ENCODE data around the gene STAC3.

The STAC3 gene

DNA sequence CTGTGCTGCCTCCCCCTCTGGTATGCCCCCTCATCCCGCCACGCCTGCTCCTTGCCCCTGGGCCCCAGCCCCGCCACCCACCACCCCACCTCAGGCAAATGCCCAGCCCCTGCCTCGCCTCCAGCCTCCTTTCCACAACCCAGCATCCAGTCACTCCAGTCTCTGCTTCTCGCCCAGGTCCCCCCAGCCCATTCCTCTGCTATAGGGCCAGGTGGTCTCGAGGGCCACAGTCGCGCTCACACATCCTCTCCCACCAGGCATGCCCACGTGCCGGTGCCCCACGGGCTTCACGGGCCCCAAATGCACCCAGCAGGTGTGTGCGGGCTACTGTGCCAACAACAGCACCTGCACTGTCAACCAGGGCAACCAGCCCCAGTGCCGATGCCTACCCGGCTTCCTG lies 40.5 kb downstream of the STAC3 start:
- DNase-seq, result no peak

DNA sequence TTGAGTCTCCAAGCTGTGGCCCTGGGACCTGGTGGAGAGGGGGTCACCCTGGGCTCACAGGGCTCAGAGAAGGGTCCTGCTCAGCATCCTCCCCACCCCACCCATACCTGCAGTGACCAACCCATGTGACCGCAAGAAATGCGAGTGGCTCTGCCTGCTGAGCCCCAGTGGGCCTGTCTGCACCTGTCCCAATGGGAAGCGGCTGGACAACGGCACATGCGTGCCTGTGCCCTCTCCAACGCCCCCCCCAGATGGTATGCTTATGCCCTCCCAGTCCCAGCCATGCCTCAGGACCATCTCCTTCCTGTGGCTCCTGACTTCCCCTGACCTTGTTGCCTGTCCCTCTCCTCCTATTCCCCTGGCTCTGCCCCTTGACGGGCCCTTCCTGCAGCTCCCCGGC lies 41.1 kb downstream of the STAC3 start:
- DNase-seq, result no peak

DNA sequence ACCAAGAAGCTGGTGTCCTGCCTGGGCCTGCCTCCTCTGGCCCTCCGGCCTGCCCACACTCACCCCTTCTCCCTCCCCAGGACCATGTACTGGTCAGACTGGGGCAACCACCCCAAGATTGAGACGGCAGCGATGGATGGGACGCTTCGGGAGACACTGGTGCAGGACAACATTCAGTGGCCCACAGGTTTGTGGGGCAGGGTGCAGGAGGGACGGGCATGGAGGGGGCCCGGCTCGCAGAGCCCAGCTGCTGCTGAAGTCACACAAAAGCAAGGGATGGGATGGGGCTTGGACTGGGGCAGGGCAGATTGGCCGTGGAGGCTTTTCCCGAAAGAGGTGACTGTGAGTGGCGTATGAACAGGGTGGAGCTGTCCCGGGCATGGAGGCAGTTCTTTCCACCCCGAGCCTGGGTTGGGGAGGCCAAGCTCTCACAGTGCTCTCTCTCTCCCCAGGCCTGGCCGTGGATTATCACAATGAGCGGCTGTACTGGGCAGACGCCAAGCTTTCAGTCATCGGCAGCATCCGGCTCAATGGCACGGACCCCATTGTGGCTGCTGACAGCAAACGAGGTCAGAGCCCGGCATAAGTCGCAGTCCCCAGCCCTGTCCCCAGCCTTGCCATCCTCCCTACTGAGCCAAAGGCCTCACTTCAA lies 42.2 kb downstream of the STAC3 start:
- no peak for DNase-seq

DNA sequence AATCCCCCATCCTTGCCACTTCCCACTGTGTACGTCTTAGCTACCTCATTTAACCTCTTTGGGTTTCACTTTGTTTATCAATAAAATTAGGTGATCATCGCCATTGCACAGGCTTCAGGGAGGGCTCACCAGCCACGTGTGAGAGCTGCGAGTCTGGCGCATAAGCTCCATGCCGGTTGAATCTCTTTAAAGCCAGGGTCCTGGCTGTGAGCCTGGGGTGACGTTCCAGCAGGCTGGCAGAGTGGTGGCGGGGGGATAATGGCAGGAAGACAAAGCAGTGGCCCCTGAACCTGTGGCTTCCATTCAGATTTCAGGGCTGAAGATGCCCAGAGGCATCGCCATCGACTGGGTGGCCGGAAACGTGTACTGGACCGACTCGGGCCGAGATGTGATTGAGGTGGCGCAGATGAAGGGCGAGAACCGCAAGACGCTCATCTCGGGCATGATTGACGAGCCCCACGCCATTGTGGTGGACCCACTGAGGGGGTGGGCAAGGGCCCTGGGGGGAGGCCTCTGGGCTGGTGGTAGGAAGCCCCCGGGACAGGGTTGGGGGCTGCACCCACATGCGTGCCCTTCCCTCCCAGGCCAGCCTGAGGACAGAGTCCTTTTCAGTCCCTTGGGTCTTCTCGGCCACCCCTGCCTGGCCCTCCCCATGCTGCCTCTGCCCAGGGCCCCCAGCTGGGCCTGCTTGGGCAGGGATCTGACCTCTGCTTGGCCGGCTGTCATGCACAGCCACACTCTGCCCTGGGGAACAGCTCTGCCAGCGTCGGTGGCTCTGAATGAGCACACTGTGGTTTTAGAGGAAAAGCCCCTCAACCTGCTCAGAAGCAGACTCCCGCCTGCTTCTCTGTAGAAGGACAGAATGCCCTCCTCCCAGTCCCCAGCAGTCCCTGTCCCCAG lies 43.0 kb downstream of the STAC3 start:
- DNase-seq, result no peak

DNA sequence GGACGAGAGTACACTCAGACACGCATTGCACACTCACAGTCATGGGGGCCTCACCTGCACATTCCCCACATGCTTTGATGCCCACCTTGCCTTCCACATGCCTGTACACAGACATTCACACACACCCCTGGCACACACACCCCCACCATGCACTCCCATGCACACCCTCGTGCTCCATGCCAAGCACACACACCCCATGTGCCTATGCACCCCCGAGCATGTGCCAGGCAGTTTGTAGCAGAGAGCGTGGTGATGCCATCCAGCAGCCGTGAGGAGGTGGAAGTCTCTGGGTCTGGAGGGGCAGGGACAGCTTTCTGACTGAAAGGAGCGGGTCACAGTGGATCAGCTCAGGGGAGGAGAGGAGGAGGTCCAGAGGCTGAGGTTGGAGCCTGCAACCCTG lies 45.1 kb downstream of the STAC3 start:
- DNase-seq, result no peak

DNA sequence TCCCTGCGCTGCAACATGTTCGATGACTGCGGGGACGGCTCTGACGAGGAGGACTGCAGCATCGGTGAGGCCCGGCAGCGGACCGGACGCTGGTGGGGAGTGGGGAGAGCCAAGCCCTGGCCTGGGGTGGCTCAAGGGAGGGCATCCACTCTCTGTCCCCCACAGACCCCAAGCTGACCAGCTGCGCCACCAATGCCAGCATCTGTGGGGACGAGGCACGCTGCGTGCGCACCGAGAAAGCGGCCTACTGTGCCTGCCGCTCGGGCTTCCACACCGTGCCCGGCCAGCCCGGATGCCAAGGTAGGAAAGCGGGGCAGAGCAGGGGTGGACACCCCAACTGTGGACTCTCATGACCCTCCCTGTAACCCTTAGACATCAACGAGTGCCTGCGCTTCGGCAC lies 45.8 kb downstream of the STAC3 start:
- no peak for DNase-seq

DNA sequence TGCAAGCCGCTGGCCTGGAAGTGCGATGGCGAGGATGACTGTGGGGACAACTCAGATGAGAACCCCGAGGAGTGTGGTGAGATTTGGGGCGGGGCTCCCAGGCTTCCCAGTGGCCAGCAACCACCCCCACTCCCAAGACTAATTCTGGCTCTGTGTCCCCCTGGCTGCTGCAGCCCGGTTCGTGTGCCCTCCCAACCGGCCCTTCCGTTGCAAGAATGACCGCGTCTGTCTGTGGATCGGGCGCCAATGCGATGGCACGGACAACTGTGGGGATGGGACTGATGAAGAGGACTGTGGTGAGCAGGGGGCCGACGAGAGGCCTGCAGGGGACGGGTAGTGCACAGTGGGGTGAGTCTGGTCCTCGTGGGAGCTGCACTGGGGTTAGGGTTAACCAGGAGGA lies 46.5 kb downstream of the STAC3 start:
- DNase-seq, result no peak

DNA sequence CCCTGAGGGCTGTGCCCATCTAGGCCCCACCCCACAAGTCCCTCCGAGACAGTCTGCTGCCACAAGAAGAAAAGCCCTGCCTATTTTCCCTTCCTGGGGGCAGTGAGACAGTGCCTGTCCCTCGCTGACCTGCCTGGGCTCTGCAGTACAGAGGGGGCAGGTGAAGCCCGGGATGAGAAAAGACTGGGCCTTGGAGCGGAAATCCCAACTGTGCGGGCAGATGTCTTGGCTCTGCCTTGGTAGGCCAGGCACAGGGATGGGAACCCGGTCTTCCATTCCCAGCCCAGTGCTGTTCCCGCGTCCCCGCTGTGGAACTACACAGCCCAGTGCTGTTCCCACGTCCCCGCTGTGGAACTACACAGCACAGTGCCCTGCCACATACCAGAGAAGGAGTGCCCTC lies 47.2 kb downstream of the STAC3 start:
- no peak for DNase-seq

DNA sequence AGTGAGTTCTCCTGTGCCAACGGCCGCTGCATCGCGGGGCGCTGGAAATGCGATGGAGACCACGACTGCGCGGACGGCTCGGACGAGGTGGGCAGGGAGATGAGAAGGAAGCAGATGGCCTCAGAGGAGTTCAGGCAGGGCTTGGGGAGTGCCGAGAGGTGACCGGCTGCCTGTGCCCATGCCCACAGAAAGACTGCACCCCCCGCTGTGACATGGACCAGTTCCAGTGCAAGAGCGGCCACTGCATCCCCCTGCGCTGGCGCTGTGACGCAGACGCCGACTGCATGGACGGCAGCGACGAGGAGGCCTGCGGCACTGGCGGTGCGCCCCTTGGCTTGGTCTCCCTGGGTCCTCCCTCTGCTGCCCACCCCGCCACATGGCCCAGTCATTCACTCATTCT lies 47.8 kb downstream of the STAC3 start:
- no peak for DNase-seq

DNA sequence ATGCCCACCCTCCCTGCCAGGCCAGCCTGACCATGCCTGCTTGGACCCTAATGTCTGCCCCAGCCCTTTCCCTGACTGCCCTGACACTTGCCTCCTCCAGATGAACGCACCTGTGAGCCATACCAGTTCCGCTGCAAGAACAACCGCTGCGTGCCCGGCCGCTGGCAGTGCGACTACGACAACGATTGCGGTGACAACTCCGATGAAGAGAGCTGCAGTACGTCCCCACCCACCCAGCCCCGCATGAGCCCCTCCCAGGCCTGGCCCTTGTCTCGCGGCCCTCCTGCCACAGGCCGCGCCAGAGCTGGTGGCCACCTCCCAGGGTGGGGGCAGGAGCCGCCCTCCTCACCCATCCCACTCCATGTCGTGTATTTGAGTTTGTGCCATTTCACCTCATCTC lies 48.7 kb downstream of the STAC3 start:
- DNase-seq, result no peak

DNA sequence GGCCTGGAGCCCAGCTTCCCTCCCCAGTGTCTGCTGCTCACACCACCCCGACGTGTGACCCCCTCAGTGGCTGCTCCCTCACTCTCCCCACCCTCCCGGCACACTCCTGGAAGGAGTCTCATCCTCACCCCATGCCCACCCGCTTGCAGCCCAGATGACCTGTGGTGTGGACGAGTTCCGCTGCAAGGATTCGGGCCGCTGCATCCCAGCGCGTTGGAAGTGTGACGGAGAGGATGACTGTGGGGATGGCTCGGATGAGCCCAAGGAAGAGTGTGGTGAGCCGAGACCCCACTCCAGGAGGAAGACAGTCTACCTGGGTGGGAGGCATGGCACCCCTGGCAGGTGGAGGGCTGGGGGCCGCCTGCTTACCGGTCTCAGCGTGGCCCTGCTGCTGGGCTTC lies 49.4 kb downstream of the STAC3 start:
- no peak for DNase-seq

DNA sequence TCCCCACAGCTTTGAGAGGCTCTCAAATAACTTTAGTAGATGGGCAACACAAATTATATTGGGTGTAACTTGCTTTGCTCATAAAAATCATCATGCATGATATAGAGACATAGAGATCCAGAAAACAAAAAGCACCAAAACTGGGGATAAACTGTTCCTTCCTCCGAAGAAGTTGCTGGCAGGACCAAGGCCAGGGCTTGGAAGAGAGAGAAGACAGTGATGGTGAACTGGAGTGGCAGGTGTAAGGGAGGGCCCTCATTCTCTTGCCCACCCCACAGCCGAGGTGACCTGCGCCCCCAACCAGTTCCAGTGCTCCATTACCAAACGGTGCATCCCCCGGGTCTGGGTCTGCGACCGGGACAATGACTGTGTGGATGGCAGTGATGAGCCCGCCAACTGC lies 49.8 kb downstream of the STAC3 start:
- no peak for DNase-seq

DNA sequence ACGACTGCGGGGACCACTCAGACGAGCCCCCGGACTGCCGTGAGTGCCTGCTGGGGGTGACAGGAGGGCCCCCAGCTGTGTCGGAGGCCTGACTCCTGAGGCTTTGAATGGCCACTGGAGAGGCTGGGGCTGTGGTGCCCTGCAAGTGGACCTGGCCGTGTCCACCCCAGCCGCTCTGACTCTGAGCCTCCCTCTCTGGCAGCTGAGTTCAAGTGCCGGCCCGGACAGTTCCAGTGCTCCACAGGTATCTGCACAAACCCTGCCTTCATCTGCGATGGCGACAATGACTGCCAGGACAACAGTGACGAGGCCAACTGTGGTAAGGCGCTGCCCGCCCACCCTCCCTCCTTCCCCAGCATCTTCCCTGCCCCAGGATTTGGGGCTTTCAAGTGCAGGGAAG lies 50.5 kb downstream of the STAC3 start:
- DNase-seq, result no peak

DNA sequence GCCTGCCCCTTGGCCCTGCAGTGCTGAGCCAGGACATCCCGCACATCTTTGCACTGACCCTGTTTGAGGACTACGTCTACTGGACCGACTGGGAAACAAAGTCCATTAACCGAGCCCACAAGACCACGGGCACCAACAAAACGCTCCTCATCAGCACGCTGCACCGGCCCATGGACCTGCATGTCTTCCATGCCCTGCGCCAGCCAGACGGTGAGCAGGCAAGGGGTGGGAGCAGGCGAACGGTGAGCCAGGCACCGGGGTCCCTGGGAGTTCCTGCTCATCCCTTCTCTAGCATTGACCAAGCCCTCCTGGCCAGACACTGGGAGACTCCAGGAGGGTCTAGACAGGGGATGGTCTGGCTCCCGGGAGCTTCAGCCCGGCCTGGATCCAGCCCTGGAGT lies 51.8 kb downstream of the STAC3 start:
- DNase-seq, result no peak

DNA sequence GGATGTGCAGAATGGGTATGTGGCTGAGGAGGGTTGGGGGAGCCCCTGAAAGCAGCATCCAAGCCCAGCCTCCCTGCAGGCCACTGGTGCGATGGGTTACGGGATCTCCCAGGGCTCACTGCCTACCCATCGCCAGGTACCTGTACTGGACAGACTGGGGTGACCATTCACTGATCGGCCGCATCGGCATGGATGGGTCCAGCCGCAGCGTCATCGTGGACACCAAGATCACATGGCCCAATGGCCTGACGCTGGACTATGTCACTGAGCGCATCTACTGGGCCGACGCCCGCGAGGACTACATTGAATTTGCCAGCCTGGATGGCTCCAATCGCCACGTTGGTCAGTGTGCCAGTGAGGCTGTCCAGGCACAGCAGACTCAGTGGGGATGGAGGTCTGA lies 52.7 kb downstream of the STAC3 start:
- DNase-seq, result no peak

DNA sequence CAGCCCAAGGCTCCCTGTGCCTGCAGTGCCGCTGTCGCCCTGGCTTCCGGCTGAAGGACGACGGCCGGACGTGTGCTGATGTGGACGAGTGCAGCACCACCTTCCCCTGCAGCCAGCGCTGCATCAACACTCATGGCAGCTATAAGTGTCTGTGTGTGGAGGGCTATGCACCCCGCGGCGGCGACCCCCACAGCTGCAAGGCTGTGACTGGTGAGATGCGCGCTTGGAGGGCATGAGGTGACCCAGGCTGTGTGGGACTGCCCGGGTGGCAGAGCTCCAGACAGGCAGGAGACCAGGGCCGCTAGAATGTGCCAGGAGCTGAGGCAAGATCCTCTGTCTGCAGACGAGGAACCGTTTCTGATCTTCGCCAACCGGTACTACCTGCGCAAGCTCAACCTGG lies 54.0 kb downstream of the STAC3 start:
- no peak for DNase-seq

DNA sequence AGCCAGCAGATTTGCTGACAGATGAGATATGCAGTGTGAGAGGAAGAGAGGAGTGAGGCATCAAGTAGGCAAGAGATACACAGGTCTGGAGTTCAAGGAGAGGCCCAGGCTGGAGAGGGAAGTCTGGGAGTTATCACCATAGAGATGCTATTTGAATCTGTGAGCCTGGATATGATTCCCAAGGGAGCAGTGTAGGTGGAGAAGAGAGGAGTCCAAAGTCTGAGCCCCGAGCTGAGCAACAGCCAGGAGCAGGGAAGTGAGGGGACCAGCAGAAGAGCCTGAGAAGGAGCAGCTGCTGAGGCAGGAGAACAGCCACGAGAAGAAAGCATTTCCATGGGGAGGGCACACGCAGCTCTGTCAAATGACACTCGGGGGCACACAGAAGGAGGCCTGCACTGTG lies 54.5 kb downstream of the STAC3 start:
- no peak for DNase-seq

DNA sequence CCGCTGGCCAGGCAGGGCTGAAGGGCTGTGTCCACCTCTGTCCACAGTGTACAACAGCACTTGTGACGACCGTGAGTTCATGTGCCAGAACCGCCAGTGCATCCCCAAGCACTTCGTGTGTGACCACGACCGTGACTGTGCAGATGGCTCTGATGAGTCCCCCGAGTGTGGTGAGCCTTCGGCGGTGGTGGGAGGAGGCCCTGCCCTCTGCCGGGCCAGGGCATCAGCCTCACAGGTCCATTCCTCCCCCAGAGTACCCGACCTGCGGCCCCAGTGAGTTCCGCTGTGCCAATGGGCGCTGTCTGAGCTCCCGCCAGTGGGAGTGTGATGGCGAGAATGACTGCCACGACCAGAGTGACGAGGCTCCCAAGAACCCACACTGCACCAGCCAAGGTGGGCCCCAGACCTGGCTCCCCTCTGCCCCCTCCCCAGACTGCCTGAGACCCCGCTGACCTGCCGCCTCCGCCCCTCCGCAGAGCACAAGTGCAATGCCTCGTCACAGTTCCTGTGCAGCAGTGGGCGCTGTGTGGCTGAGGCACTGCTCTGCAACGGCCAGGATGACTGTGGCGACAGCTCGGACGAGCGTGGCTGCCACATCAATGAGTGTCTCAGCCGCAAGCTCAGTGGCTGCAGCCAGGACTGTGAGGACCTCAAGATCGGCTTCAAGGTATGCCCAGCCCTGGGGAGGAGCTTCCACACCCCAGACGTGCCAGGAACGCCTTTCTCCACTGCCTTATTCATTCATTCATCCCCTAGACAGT lies 55.2 kb downstream of the STAC3 start:
- no peak for DNase-seq

DNA sequence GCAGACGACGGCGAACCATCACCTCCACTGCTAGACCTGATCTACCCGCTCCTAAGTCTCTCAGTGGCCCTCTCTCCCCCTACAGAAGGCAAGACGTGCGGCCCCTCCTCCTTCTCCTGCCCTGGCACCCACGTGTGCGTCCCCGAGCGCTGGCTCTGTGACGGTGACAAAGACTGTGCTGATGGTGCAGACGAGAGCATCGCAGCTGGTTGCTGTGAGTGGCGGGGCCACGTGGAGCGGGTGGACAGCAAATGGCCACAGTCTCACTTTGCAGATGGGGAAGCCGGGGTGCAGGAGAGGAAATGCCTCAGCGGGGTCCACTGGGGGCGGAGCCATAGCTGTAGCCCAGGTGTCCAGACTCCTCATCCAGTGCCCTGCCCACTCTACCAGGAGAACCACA lies 55.8 kb downstream of the STAC3 start:
- DNase-seq, result no peak

DNA sequence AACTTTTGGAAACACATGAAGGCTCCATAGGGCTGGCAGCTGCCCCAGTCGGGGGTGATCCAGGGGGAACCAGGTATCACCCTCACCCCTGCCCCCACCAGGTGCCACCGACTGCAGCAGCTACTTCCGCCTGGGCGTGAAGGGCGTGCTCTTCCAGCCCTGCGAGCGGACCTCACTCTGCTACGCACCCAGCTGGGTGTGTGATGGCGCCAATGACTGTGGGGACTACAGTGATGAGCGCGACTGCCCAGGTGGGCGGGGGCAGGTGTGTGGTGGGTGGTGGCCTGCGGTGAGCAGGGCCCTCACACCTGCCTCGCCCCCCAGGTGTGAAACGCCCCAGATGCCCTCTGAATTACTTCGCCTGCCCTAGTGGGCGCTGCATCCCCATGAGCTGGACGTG lies 56.7 kb downstream of the STAC3 start:
- DNase-seq, result no peak

DNA sequence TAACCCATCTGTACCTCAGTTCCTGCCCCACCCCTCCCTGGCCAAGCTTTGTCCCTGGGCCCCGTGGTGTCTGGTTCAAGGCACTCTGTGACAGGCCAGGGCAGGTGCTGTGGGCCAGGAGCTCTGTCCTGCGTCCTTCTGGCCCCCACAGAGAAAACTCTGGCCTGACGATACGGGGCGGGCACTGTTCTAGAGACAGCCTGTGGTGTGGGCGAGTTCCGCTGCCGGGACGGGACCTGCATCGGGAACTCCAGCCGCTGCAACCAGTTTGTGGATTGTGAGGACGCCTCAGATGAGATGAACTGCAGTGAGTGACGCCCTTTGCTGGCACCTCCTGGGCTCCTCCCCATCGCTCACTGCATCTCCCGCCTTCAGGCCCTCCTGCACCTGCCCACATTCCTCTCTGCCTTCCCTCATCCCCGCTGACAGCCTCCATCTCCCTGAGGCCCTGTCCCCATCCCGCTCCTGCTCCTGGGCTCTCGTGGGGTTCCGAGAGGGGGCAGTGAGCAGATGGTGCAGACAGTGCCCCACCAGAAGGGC lies 57.2 kb downstream of the STAC3 start:
- no peak for DNase-seq
